Fibroblast of mammary gland (primary cell): ENCODE measurements around the gene UQCC2.

Source experiments
- DNase-seq: peaks from one replicate; pipeline ENCODE4 v3.0.0-alpha.2; 2010; ENCODE audit warnings: low read depth
- H3K4me3 ChIP-seq: 2 replicates; pipeline ENCODE4 v1.5.1; 2011; ENCODE audit warnings: low read depth, mild to moderate bottlenecking, low read length, moderate library complexity; ENCODE audit not compliant: control insufficient read depth
- TF ChIP-seq, protein P1 (sequence below): conservative IDR thresholded peaks from 2 replicates; pipeline ENCODE4 v1.5.1; 2011; ENCODE audit warnings: low read depth, low read length, inconsistent platforms; ENCODE audit not compliant: control insufficient read depth, insufficient read depth

UQCC2 gene

DNA sequence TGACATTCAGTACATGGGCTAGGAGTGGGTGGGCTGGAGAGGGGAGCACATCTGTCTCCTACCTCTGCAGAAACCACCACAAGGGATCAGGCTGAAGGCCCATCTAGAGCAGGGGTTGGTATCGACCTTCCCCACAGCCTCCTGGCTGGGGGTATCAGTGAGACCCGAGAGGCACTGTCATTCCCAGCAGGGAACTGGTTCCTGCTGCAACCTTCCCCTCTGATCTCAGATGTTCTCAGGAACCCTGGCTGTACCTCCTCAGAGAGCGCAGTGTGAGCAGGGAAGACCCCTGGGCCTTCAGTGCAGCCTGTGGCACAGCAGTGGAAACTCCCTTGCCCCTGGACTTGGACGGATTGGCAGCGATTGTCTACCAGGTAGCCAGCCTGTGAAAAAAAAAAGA, 27.4 kb upstream of the UQCC2 start:
- TF ChIP-seq, protein P1, sequence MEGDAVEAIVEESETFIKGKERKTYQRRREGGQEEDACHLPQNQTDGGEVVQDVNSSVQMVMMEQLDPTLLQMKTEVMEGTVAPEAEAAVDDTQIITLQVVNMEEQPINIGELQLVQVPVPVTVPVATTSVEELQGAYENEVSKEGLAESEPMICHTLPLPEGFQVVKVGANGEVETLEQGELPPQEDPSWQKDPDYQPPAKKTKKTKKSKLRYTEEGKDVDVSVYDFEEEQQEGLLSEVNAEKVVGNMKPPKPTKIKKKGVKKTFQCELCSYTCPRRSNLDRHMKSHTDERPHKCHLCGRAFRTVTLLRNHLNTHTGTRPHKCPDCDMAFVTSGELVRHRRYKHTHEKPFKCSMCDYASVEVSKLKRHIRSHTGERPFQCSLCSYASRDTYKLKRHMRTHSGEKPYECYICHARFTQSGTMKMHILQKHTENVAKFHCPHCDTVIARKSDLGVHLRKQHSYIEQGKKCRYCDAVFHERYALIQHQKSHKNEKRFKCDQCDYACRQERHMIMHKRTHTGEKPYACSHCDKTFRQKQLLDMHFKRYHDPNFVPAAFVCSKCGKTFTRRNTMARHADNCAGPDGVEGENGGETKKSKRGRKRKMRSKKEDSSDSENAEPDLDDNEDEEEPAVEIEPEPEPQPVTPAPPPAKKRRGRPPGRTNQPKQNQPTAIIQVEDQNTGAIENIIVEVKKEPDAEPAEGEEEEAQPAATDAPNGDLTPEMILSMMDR = no peak
- no peak for DNase-seq
- H3K4me3 ChIP-seq = no peak overlapping the region

DNA sequence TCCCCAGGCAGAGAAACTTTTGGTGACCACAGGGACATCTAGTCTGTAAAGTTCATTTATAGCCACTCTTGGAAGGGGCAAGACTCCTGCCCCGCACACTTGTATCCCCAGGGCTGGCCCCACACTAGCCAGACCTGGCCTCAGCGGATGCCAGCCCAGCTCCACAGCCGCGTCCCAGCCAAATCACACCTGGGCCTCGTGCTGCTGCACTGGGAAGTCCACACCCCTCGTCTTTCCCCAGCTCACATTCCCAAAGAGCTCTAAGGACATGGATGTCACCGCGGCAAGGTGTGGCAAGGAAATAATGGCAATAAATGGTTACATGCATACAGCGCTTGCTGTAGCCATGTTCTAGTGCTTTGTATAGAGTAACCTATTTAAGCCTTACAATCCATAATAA, 26.7 kb upstream of the UQCC2 start:
- TF ChIP-seq, protein P1 = no peak
- DNase-seq = no peak
- no peak overlapping the region for H3K4me3 ChIP-seq

DNA sequence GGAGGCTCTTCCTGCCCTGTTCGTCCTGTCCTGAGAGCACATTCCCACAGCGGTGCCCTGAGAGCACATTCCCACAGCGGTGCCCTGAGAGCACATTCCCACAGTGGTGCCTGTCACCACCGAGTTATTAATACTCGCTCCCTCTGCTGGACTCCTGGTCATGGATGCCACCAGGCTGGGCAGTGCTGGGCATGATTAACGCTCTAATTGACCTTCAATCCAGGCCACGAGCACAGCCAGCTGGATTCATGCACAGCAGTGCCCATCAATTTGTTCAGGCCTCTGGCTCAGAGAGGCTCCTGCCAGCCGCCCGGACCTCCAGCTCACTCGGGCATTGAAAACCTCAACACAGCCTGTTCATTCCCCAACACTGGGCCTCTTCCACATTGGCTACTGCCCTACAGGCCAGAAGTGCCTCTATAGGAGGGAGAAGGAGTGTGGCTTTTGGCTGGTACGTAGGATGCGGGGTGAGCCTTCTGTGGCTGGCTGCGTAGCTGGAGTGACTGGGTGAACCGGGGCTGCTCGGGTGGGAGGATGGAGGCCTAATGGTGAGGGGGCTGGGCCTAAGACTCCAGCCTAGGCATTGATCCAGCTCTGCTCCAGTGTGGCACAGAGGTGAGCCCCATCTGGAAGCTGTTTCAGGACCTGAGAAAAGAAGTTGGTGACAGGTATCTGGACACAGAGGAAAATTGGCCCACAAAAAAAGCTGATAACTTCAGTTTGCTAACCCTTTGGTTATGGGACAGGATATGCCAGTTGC, 25.9 kb upstream of the UQCC2 start:
- TF ChIP-seq, protein P1 = no peak
- DNase-seq = no peak
- H3K4me3 ChIP-seq = no peak overlapping the region

DNA sequence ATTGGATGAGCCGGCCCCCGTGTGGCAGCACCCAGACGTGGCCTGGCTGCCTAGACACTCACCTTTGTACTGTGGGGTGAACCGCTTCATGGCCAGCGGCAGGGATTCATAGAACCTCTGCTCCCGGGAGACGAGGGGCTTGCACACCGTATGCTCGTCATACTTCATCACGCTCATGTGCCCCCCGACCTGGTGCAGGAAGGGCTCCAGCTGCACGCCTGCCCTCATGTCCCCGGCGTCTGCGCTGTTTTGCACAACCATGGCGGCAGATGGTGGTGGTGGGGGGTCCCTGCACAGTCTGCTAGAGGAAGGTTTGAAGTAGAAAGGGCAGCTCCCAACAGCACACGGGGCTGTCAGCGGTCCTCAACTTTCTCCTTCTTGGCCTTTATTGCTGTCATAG, 23.7 kb upstream of the UQCC2 start:
- DNase-seq = no peak
- TF ChIP-seq, protein P1 = no peak
- H3K4me3 ChIP-seq = no peak overlapping the region

DNA sequence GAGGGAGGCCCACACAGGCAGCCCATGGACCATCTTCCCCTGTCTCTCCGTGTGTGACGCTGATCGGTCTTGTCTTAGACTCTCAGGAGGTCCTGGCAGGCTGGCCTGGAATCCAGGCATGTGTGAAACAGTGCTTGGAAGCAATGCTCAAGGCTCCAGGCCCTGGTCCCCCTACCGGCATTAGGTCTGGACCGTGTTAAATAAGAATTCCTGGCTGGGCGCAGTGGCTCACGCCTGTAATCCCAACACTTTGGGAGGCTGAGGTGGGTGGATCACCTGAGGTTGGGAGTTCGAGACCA, 22.2 kb upstream of the UQCC2 start:
- TF ChIP-seq, protein P1 = no peak
- no peak overlapping the region for H3K4me3 ChIP-seq
- no peak for DNase-seq

DNA sequence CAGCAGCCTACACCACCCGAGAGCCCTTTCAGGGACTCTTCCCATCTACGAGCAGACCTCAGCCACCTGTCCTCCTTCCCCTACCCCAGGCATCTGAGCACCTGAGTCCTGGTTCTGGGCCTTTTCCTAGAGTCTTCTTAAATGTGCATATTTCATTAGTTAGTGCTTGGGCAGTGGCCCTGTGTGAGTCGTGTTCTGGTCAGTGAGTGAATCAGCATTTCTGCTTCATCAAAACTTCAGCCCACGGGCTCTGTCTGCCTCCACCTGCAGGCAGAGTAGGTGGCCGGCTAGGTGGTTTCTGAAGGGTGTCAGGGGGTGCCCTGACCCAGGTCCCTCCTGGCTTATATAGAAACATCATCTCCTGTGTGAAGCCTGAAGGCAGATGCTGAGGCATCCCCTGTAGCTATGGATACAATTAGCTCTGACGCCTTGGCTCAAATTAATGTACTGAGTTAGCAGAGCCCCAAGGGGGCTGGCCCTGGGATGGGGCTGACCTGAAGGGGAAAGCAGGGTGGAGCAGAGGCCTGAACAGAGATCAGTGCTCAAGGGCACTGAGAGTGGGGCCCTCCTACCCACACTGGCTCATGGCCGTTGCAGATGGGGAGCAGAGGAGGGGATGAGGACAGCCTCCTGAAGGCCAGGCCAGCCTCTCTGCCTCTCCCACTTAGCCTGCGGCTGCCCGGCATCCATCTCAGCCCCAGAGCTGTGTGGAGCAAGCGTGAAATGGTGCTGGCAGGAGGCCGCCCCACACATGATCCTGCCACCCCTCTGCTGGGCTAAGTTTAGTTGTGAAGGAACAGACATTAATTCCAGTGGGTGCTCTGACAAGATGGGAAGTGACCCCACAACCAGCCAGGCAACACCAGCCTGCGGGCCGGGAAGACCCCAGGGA, 21.6 kb upstream of the UQCC2 start:
- TF ChIP-seq, protein P1 = no peak
- no peak overlapping the region for H3K4me3 ChIP-seq
- DNase-seq = no peak
